Kidney epithelial cell (primary cell): Measurements from ENCODE around the gene UBE3C. TPM values are rescaled to one million over a fixed set of nuclear protein-coding genes. Genes with fewer than 3 reads are reported as not detected.

Experiments
- DNase-seq: peaks from one replicate; pipeline ENCODE4 v3.0.0-alpha.2; 2010; ENCODE audit warnings: low read depth
- H3K27me3 ChIP-seq: 2 replicates; pipeline ENCODE4 v1.6.0; 2011; ENCODE audit warnings: low read length; ENCODE audit not compliant: control insufficient read depth, insufficient read depth
- H3K36me3 ChIP-seq: 2 replicates; pipeline ENCODE4 v1.5.1; 2011; ENCODE audit warnings: low read length; ENCODE audit not compliant: control insufficient read depth, insufficient read depth
- H3K4me3 ChIP-seq: 2 replicates; pipeline ENCODE4 v1.5.1; 2011; ENCODE audit warnings: low read depth, mild to moderate bottlenecking, control low read depth, low read length
- CTCF ChIP-seq: IDR thresholded peaks from 2 replicates; pipeline ENCODE4 v1.5.1; 2011; ENCODE audit warnings: mild to moderate bottlenecking, moderate library complexity, low read length, control low read depth, inconsistent platforms; ENCODE audit not compliant: insufficient read depth, poor library complexity, severe bottlenecking
- total RNA-seq: library from RNA; depleted of rRNA; stranded (reverse); fragments of >200 nt; gene quantifications from 2 replicates; pipeline ENCODE4 v1.2.3, GENCODE V29; 2015

UBE3C gene
- total RNA-seq, 1 donor from 2014 or later, result 76.9 TPM

GRCh38 chr7:157204134-157204533, 65.4 kb downstream of the UBE3C start:
- Histone ChIP-seq H3K36me3 (no peaks in the 10 kb centered on the region), H3K4me3 (no peak overlapping the region), H3K27me3 (no peaks in the 10 kb centered on the region)
- DNase-seq, result no peak
- TF ChIP-seq CTCF, result no peak

DNA sequence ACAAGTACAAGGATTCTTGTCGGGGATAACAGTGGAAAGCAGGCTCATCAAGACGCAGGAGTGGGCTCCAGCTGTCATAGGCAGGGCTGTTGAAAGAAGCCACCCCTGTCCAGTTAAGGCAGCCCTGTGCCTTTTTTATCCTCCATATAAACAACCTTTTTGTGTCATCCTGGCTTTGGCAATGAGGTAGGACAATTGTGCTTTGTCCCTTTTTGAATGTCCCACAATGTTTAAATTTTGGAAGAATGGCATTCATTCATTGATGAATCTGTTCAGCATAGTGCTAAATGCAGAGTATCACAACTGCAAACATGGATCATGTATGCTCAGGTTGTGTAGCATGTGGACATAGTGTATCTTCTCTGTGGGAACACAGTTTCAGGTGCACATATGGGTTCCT, 66.7 kb downstream of the UBE3C start:
- DNase-seq, result no peak
- Histone ChIP-seq H3K36me3 (no peaks in the 10 kb centered on the region), H3K27me3 (no peaks in the 10 kb centered on the region), H3K4me3 (no peak overlapping the region)
- no peak for TF ChIP-seq CTCF

- DNase-seq, result no peak
- no peak for TF ChIP-seq CTCF
- no peak overlapping the region for H3K4me3 ChIP-seq
These were observed 70.1 kb downstream of the UBE3C start for GRCh38 chr7:157208571-157209413.

DNA sequence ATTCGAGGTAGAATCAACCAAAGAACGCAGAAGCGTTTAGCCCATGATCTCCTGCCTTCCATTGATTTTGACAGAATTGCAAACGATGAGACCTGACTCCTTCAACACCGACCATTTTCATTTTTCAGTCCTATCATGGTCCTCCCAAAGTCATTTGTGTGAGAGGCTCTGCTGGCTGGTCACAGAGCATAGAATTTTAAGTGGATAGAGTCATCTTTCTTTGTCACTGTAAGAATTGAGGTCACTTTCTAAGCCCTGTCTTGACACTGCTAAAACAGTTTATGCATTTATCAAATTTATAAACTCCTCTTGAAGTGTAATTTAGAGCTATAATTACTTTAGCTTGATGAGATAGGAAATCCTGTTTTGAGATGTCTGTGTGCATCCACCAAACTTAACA, 72.0 kb downstream of the UBE3C start:
- TF ChIP-seq CTCF, result no peak
- Histone ChIP-seq H3K4me3 (no peak overlapping the region), H3K27me3 (no peaks in the 10 kb centered on the region), H3K36me3 (no peaks in the 10 kb centered on the region)
- DNase-seq, result no peak

More at GRCh38 chr7:157208571-157209413, 70.1 kb downstream of the UBE3C start:
- no peaks in the 10 kb centered on the region for H3K27me3 ChIP-seq
- no peaks in the 10 kb centered on the region for H3K36me3 ChIP-seq

DNA sequence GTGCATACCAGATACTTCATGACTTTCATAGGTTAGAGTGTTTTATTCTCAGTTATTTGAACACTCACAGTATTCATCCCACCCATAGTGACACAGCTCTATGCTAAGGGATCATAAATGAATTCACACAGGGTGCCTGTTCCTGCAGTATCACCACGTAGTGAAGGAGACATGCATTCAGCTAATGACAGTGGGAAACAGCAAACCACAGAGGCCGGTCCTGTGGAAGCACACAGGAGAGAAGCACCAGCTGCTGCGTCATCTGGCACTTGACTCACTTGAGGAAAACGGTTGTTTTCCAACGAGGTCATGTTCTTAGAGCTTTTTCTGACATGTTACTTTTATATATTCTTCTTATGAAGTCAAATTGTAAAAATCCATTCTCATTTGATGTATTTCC, 73.0 kb downstream of the UBE3C start:
- Histone ChIP-seq H3K36me3 (no peaks in the 10 kb centered on the region), H3K4me3 (no peak overlapping the region), H3K27me3 (no peaks in the 10 kb centered on the region)
- peak; percentile 50 for DNase-seq
- no peak for TF ChIP-seq CTCF

GRCh38 chr7:157219154-157219553, 80.4 kb downstream of the UBE3C start:
- no peak for DNase-seq
- TF ChIP-seq CTCF, result no peak
- Histone ChIP-seq H3K4me3 (no peak overlapping the region), H3K36me3 (peaks cover 5% of the 10 kb centered on the region), H3K27me3 (no peaks in the 10 kb centered on the region)
